ENCODE measurements around the gene CNGB1. TPM values are rescaled to one million over a fixed set of nuclear protein-coding genes. Genes with fewer than 3 reads are reported as not detected.

The CNGB1 gene
- total RNA-seq, 1 experiment from 2014 or later, result 0.04 TPM

GRCh38 chr16:57949595-57950238, 21.2 kb downstream of the CNGB1 start:
- Histone ChIP-seq H3K4me1 (ENCODE audit: insufficient read depth, low read length) (no peaks in the 10 kb centered on the region), H2AFZ (ENCODE audit: low read length) (no peak overlapping the region), H3K9ac (ENCODE audit: low read length) (no peak overlapping the region), H3K27me3 (ENCODE audit: low read length) (no peaks in the 10 kb centered on the region), H3K9me2 (replicated peaks; ENCODE audit: low read length) (no peaks in the 10 kb centered on the region), H3K79me2 (ENCODE audit: low read length) (no peaks in the 10 kb centered on the region), H3K9me3 (ENCODE audit: low read length) (no peaks in the 10 kb centered on the region), H3K36me3 (ENCODE audit: low read depth, low read length) (no peaks in the 10 kb centered on the region), H3K4me3 (ENCODE audit: low read length) (no peak overlapping the region), H3F3A (ENCODE audit: low read length, unreplicated experiment) (no peaks in the 10 kb centered on the region), H4K20me1 (ENCODE audit: low read length) (no peaks in the 10 kb centered on the region), H3K4me2 (ENCODE audit: low read length) (no peak overlapping the region), H3K27ac (ENCODE audit: low read length) (no peak overlapping the region)
- TF ChIP-seq CTCF (conservative IDR thresholded peaks at IDR 0.05; ENCODE audit: low read depth, low read length) (no peak), EZH2 (IDR thresholded peaks at IDR 0.05; ENCODE audit: low read length, unreplicated experiment) (no peak), EZH2phosphoT487 (IDR thresholded peaks at IDR 0.05; ENCODE audit: borderline replicate concordance, low read length) (no peak)
- ATAC-seq (no peak), DNase-seq (no peak)
- no TSS peak for BruUV-seq (replicated peaks)
- intact Hi-C loops (cut with micrococcal nuclease), result no loop called here
- CTCF ChIA-PET, result no interaction called here
- POLR2A ChIA-PET (ENCODE audit: unreplicated experiment), result no interaction called here

GRCh38 chr16:57949013-57949412, 21.9 kb downstream of the CNGB1 start:
- H3K4me3 ChIP-seq (ENCODE audit: low read length), result no peak overlapping the region
- TF ChIP-seq EZH2 (IDR thresholded peaks at IDR 0.05; ENCODE audit: low read length, unreplicated experiment) (no peak), CTCF (conservative IDR thresholded peaks at IDR 0.05; ENCODE audit: low read depth, low read length) (no peak), EZH2phosphoT487 (IDR thresholded peaks at IDR 0.05; ENCODE audit: borderline replicate concordance, low read length) (no peak)
- H2AFZ ChIP-seq (ENCODE audit: low read length), result no peak overlapping the region
- no TSS peak for BruUV-seq (replicated peaks)
- no peaks in the 10 kb centered on the region for H3F3A ChIP-seq (ENCODE audit: low read length, unreplicated experiment)
- DNase-seq, result no peak
- intact Hi-C loops (cut with micrococcal nuclease), result no loop called here
- H3K9ac ChIP-seq (ENCODE audit: low read length), result no peak overlapping the region
- H3K9me2 ChIP-seq (replicated peaks; ENCODE audit: low read length), result no peaks in the 10 kb centered on the region
- no peaks in the 10 kb centered on the region for H3K9me3 ChIP-seq (ENCODE audit: low read length)
- no peaks in the 10 kb centered on the region for H3K4me1 ChIP-seq (ENCODE audit: insufficient read depth, low read length)
- ChIA-PET CTCF (no interaction called here), POLR2A (ENCODE audit: unreplicated experiment) (no interaction called here)
- H3K36me3 ChIP-seq (ENCODE audit: low read depth, low read length), result no peaks in the 10 kb centered on the region
- no peak overlapping the region for H3K27ac ChIP-seq (ENCODE audit: low read length)
- no peak overlapping the region for H3K4me2 ChIP-seq (ENCODE audit: low read length)
- H3K79me2 ChIP-seq (ENCODE audit: low read length), result no peaks in the 10 kb centered on the region
- H3K27me3 ChIP-seq (ENCODE audit: low read length), result no peaks in the 10 kb centered on the region
- no peaks in the 10 kb centered on the region for H4K20me1 ChIP-seq (ENCODE audit: low read length)
- ATAC-seq, result no peak

- Histone ChIP-seq H3K79me2 (ENCODE audit: low read length) (no peaks in the 10 kb centered on the region), H3K4me3 (ENCODE audit: low read length) (no peak overlapping the region), H3K4me1 (ENCODE audit: insufficient read depth, low read length) (no peaks in the 10 kb centered on the region), H4K20me1 (ENCODE audit: low read length) (no peaks in the 10 kb centered on the region), H3K36me3 (ENCODE audit: low read depth, low read length) (no peaks in the 10 kb centered on the region), H3K9me2 (replicated peaks; ENCODE audit: low read length) (no peaks in the 10 kb centered on the region), H3K9ac (ENCODE audit: low read length) (no peak overlapping the region), H3K27ac (ENCODE audit: low read length) (no peak overlapping the region), H2AFZ (ENCODE audit: low read length) (no peak overlapping the region), H3K9me3 (ENCODE audit: low read length) (no peaks in the 10 kb centered on the region), H3F3A (ENCODE audit: low read length, unreplicated experiment) (no peaks in the 10 kb centered on the region), H3K4me2 (ENCODE audit: low read length) (no peak overlapping the region), H3K27me3 (ENCODE audit: low read length) (no peaks in the 10 kb centered on the region)
- BruUV-seq (replicated peaks), result no TSS peak
- intact Hi-C loops (cut with micrococcal nuclease), result no loop called here
- DNase-seq, result no peak
- ChIA-PET POLR2A (ENCODE audit: unreplicated experiment) (no interaction called here), CTCF (no interaction called here)
- no peak for TF ChIP-seq CTCF (conservative IDR thresholded peaks at IDR 0.05; ENCODE audit: low read depth, low read length)
- ATAC-seq, result no peak
Observed at GRCh38 chr16:57948027-57948426, 22.9 kb downstream of the CNGB1 start.

Measured in PC-3 (cell line).